Kidney epithelial cell (primary cell): Measurements from ENCODE around the gene EHD4. TPM values are rescaled to one million over a fixed set of nuclear protein-coding genes. Genes with fewer than 3 reads are reported as not detected.

Experiments used
- DNase-seq: peaks from one replicate; pipeline ENCODE4 v3.0.0-alpha.2; 2010; ENCODE audit warnings: low read depth
- H3K27me3 ChIP-seq: 2 replicates; pipeline ENCODE4 v1.6.0; 2011; ENCODE audit warnings: low read length; ENCODE audit not compliant: control insufficient read depth, insufficient read depth
- H3K36me3 ChIP-seq: 2 replicates; pipeline ENCODE4 v1.5.1; 2011; ENCODE audit warnings: low read length; ENCODE audit not compliant: control insufficient read depth, insufficient read depth
- H3K4me3 ChIP-seq: 2 replicates; pipeline ENCODE4 v1.5.1; 2011; ENCODE audit warnings: low read depth, mild to moderate bottlenecking, control low read depth, low read length
- CTCF ChIP-seq: IDR thresholded peaks from 2 replicates; pipeline ENCODE4 v1.5.1; 2011; ENCODE audit warnings: mild to moderate bottlenecking, moderate library complexity, low read length, control low read depth, inconsistent platforms; ENCODE audit not compliant: insufficient read depth, poor library complexity, severe bottlenecking
- total RNA-seq: library from RNA; depleted of rRNA; stranded (reverse); fragments of >200 nt; gene quantifications from 2 replicates; pipeline ENCODE4 v1.2.3, GENCODE V29; 2015

The EHD4 gene
- total RNA-seq, 1 donor from 2014 or later: 30.1 TPM

- TF ChIP-seq CTCF: no peak
- Histone ChIP-seq H3K4me3 (no peak overlapping the region), H3K36me3 (no peaks in the 10 kb centered on the region), H3K27me3 (no peaks in the 10 kb centered on the region)
- DNase-seq: no peak
These were observed 36.7 kb upstream of the EHD4 start for GRCh38 chr15:42009022-42009421.

- Histone ChIP-seq H3K4me3 (no peak overlapping the region), H3K27me3 (peaks cover 4% of the 10 kb centered on the region), H3K36me3 (no peaks in the 10 kb centered on the region)
- TF ChIP-seq CTCF: no peak
- DNase-seq: no peak
These were observed 35.0 kb upstream of the EHD4 start for GRCh38 chr15:42007386-42007785.

GRCh38 chr15:42002333-42002732 is 30.0 kb upstream of the EHD4 start:
- Histone ChIP-seq H3K36me3 (no peaks in the 10 kb centered on the region), H3K27me3 (peaks cover 13% of the 10 kb centered on the region), H3K4me3 (no peak overlapping the region)
- no peak for TF ChIP-seq CTCF
- DNase-seq: no peak

GRCh38 chr15:42001236-42001635 is 28.9 kb upstream of the EHD4 start:
- Histone ChIP-seq H3K27me3 (peaks cover 13% of the 10 kb centered on the region), H3K36me3 (no peaks in the 10 kb centered on the region), H3K4me3 (no peak overlapping the region)
- no peak for TF ChIP-seq CTCF
- DNase-seq: no peak

GRCh38 chr15:41999290-42000285 is 27.2 kb upstream of the EHD4 start:
- TF ChIP-seq CTCF: no peak
- Histone ChIP-seq H3K27me3 (peaks cover 13% of the 10 kb centered on the region), H3K36me3 (no peaks in the 10 kb centered on the region), H3K4me3 (no peak overlapping the region)
- no peak for DNase-seq

GRCh38 chr15:41997845-41998244 is 25.5 kb upstream of the EHD4 start:
- no peak for TF ChIP-seq CTCF
- Histone ChIP-seq H3K36me3 (no peaks in the 10 kb centered on the region), H3K27me3 (peaks cover 10% of the 10 kb centered on the region), H3K4me3 (no peak overlapping the region)
- no peak for DNase-seq
